ENCODE data around the gene HDDC2. TPM values are rescaled to one million over a fixed set of nuclear protein-coding genes. Genes with fewer than 3 reads are reported as not detected.

HDDC2 gene
- total and polyA plus RNA-seq, 2 of the 8 experiments (the other 6 are each of a cell fraction or from before 2014, with no cell fraction given), result 89.3 to 129 TPM

DNA sequence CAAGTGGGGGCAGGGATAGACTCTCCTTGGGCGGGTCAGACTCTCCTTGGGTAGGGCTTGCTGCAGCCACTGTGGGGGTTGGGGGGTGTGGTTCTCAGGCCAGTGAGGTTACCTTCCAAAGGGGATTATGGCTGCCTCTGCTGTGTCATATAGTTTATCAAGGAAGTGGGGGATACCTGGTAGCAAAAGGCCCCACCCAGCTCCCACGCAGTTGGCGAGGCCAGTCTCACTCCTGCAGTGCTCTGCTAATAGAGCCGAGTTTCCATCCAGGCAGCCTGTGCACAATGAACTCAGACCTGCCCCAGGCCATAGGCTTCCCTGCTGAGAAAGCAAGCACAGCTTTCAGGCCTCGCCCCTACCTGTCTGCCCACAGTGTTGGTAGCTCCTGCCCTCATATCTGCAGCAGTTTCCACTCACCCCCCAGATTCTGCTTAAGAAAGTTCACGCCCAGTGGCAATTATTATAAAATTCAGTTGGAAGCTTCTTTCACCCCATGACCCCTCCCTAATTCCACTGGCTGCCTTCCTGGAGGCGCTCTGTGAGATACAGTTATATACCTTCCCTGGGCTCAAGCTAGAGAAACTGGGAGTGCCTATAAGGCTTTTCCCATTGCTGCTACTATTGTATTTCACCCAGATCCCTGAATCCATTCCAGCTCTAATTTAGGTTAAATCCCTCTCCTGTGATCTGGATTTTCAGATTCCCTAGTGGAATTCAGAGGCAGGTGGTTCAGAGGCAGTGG is 56.1 kb downstream of the HDDC2 start:
- FAIRE-seq (no peak), DNase-seq (ENCODE audit: low read depth in 1 of 2, low spot score in 2 of 2) (no peak)
- H3K79me1 ChIP-seq (ENCODE audit: low read depth, low read length), result no peaks in the 10 kb centered on the region
- H3K23ac ChIP-seq (ENCODE audit: insufficient read length), result no peak overlapping the region
- no peak overlapping the region for H2AFZ ChIP-seq (ENCODE audit: low read length)
- H3K4me2 ChIP-seq (ENCODE audit: insufficient read depth in 1 of 2, low read depth in 2 of 2, low read length in 2 of 2), result no peak overlapping the region
- no peak overlapping the region for H4K5ac ChIP-seq (ENCODE audit: insufficient read length, low read depth, low read length)
- no peak overlapping the region for H3K4ac ChIP-seq (replicated peaks; ENCODE audit: insufficient read length, low read depth, low read length)
- ChIA-PET POLR2A (ENCODE audit: partially characterized antibody) (interaction anchor here (0.8 to 1.2 kb wide), 2 partner anchors 17 to 56 kb away, joined by 3 read pairs; partner anchors contain the start of gene HDDC2), CTCF (ENCODE audit: partially characterized antibody) (interaction anchor here (0.7 to 2.8 kb wide), 7 partner anchors 10 to 95 kb away, joined by 3 to 12 read pairs (median 4); no protein-coding TSS in a partner anchor)
- H2BK120ac ChIP-seq (replicated peaks; ENCODE audit: low read depth, low read length), result no peak overlapping the region
- WGBS, 2 experiments (ENCODE audit: extremely low coverage in 1 of 2, insufficient coverage in 1 of 2, insufficient read length in 1 of 2, insufficient replicate concordance in 2 of 2, low coverage in 1 of 2, low lambda C conversion rate in 2 of 2, missing lambda C conversion rate in 1 of 2), result 84% methylated on average over 7 of the region's 7 CpGs; no CpG with 5 or more reads in 1 of the 2 experiments
- H2BK15ac ChIP-seq (ENCODE audit: low read length), result no peak overlapping the region; the same call in 1 of the 2 replicates
- no peak overlapping the region for H2BK12ac ChIP-seq (ENCODE audit: low read depth, low read length)
- no peak overlapping the region for H2BK5ac ChIP-seq (ENCODE audit: low read depth, low read length)
- no peak overlapping the region for H3K27ac ChIP-seq (ENCODE audit: low read depth, low read length)
- no peaks in the 10 kb centered on the region for H3K79me2 ChIP-seq (ENCODE audit: control insufficient read depth in 1 of 2, insufficient read depth in 2 of 2, low read length in 2 of 2)
- TF ChIP-seq YY1 (IDR thresholded peaks at IDR 0.05; ENCODE audit: low read depth, low read length), result no peak
- TF ChIP-seq POLR2A (IDR thresholded peaks at IDR 0.05; ENCODE audit: control extremely low read depth in 1 of 2, low read depth in 2 of 2, low read length in 2 of 2), result no peak
- no peak for TF ChIP-seq TCF12 (IDR thresholded peaks at IDR 0.05; ENCODE audit: low read depth, low read length)
- no peak for TF ChIP-seq RFX5 (IDR thresholded peaks at IDR 0.05; ENCODE audit: borderline replicate concordance, low read depth, low read length)
- no peak for TF ChIP-seq TEAD4 (IDR thresholded peaks at IDR 0.05; ENCODE audit: low read depth, low read length)
- TF ChIP-seq, protein P1, sequence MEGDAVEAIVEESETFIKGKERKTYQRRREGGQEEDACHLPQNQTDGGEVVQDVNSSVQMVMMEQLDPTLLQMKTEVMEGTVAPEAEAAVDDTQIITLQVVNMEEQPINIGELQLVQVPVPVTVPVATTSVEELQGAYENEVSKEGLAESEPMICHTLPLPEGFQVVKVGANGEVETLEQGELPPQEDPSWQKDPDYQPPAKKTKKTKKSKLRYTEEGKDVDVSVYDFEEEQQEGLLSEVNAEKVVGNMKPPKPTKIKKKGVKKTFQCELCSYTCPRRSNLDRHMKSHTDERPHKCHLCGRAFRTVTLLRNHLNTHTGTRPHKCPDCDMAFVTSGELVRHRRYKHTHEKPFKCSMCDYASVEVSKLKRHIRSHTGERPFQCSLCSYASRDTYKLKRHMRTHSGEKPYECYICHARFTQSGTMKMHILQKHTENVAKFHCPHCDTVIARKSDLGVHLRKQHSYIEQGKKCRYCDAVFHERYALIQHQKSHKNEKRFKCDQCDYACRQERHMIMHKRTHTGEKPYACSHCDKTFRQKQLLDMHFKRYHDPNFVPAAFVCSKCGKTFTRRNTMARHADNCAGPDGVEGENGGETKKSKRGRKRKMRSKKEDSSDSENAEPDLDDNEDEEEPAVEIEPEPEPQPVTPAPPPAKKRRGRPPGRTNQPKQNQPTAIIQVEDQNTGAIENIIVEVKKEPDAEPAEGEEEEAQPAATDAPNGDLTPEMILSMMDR (IDR thresholded peaks at IDR 0.05; ENCODE audit: control extremely low read depth in 1 of 3, insufficient read depth in 1 of 3, low read depth in 1 of 3, low read length in 3 of 3), result no peak
- TF ChIP-seq, protein P2, sequence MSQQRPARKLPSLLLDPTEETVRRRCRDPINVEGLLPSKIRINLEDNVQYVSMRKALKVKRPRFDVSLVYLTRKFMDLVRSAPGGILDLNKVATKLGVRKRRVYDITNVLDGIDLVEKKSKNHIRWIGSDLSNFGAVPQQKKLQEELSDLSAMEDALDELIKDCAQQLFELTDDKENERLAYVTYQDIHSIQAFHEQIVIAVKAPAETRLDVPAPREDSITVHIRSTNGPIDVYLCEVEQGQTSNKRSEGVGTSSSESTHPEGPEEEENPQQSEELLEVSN (IDR thresholded peaks at IDR 0.05), result no peak
- TF ChIP-seq BRCA1 (IDR thresholded peaks at IDR 0.05; ENCODE audit: low read depth, low read length), result no peak
- H4K20me1 ChIP-seq (replicated peaks in 1 of 2; ENCODE audit: control insufficient read depth in 1 of 2, insufficient read depth in 2 of 2, low read length in 2 of 2), result no peaks in the 10 kb centered on the region
- H2BK20ac ChIP-seq (ENCODE audit: low read length), result no peak overlapping the region
- H2AK5ac ChIP-seq (ENCODE audit: low read depth, low read length), result no peak overlapping the region
- no peaks in the 10 kb centered on the region for H3K27me3 ChIP-seq (replicated peaks in 1 of 4; ENCODE audit: control insufficient read depth in 3 of 4, extremely low read depth in 1 of 4, insufficient read depth in 3 of 4, low read length in 3 of 4)
- H3K4me1 ChIP-seq (replicated peaks in 1 of 4; ENCODE audit: control insufficient read depth in 3 of 4, insufficient read depth in 4 of 4, low read length in 3 of 4), result peaks cover 0 to 2% (median under 1%) of the 10 kb centered on the region in 4 experiments; a peak in 2 of 7 replicates
- no peaks in the 10 kb centered on the region for H3K36me3 ChIP-seq (ENCODE audit: control insufficient read depth in 2 of 4, insufficient read depth in 4 of 4, low read length in 3 of 4)
- H4K8ac ChIP-seq (ENCODE audit: extremely low read depth, insufficient read depth, low read length), result no peak overlapping the region
- no peak overlapping the region for H3K9ac ChIP-seq (replicated peaks in 1 of 4; ENCODE audit: extremely low read depth in 1 of 4, low read depth in 3 of 4, low read length in 3 of 4)
- H3K4me3 ChIP-seq (ENCODE audit: extremely low read depth in 1 of 4, insufficient read depth in 2 of 4, low read depth in 3 of 4, low read length in 4 of 4), result no peak overlapping the region
- H3K18ac ChIP-seq (ENCODE audit: extremely low read depth, low read length), result no peak overlapping the region
- H3K56ac ChIP-seq (replicated peaks; ENCODE audit: insufficient read length, low read depth, low read length), result no peak overlapping the region
- no peaks in the 10 kb centered on the region for H3K23me2 ChIP-seq (ENCODE audit: low read depth, low read length)
- no peaks in the 10 kb centered on the region for H3K9me3 ChIP-seq (ENCODE audit: insufficient read depth in 2 of 2, low read depth in 1 of 2, low read length in 1 of 2)
- H4K91ac ChIP-seq (replicated peaks; ENCODE audit: insufficient read length, low read length), result no peak overlapping the region
- no peak overlapping the region for H3K14ac ChIP-seq (ENCODE audit: insufficient read length)

All from H1 (cell line).